GM19238 (cell line): ENCODE results near the gene SENP1.

Experiments used
- DNase-seq: peaks from one replicate; pipeline ENCODE4 v3.0.0; 2011; ENCODE audit warnings: low spot score; ENCODE audit not compliant: insufficient read length

Gene SENP1

GRCh38 chr12:48018618-48018995 is 87.3 kb downstream of the SENP1 start:
- no peak for DNase-seq

GRCh38 chr12:48017921-48018617 is 87.8 kb downstream of the SENP1 start:
- DNase-seq: no peak

- no peak for DNase-seq
Measured at GRCh38 chr12:48017496-48017895, 88.4 kb downstream of the SENP1 start.

GRCh38 chr12:48016373-48017020 is 89.4 kb downstream of the SENP1 start:
- no peak for DNase-seq

GRCh38 chr12:48015954-48016353 is 89.9 kb downstream of the SENP1 start:
- DNase-seq: no peak

- DNase-seq: no peak
Measured at GRCh38 chr12:48015129-48015528, 90.8 kb downstream of the SENP1 start.

GRCh38 chr12:48013287-48013686 is 92.6 kb downstream of the SENP1 start:
- no peak for DNase-seq

GRCh38 chr12:48012070-48012469 is 93.8 kb downstream of the SENP1 start:
- no peak for DNase-seq

GRCh38 chr12:48010366-48010970 is 95.4 kb downstream of the SENP1 start:
- DNase-seq: no peak

GRCh38 chr12:48009471-48009870 is 96.4 kb downstream of the SENP1 start:
- no peak for DNase-seq

- DNase-seq: no peak
Measured at GRCh38 chr12:48008950-48009349, 96.9 kb downstream of the SENP1 start.

GRCh38 chr12:48008349-48008748 is 97.5 kb downstream of the SENP1 start:
- DNase-seq: no peak

- DNase-seq: no peak
Measured at GRCh38 chr12:48007206-48007605, 98.7 kb downstream of the SENP1 start.

- no peak for DNase-seq
Measured at GRCh38 chr12:48005750-48006021, 100.2 kb downstream of the SENP1 start.

GRCh38 chr12:48005001-48005749 is 100.7 kb downstream of the SENP1 start:
- no peak for DNase-seq

GRCh38 chr12:48004053-48004941 is 101.6 kb downstream of the SENP1 start, which contains the start of gene COL2A1:
Gene COL2A1, minus strand, starts transcription at chr12:48004476. Its CDS starts 155 bp downstream, at chr12:48004321.
- DNase-seq: no peak

- no peak for DNase-seq
Measured at GRCh38 chr12:48003226-48004052, 102.4 kb downstream of the SENP1 start.

GRCh38 chr12:48002773-48003218 is 103.1 kb downstream of the SENP1 start:
- DNase-seq: no peak

- DNase-seq: no peak
Measured at GRCh38 chr12:48002414-48002730, 103.5 kb downstream of the SENP1 start.
